ENCODE data around the gene THAP8. TPM values are rescaled to one million over a fixed set of nuclear protein-coding genes. Genes with fewer than 3 reads are reported as not detected.
"Not testable (repeated sequence)": the region's sequence is repeated elsewhere in the genome, so short reads cannot be mapped to it uniquely, and the experiment has no call there.

Gene THAP8
- polyA plus RNA-seq, 3 donors from 2014 or later, result 3.2 to 10.7 (median 10.1) TPM

GRCh38 chr19:36058481-36059179 is 4.5 kb upstream of the THAP8 start:
- Mint-ChIP-seq H3K4me3 (no peak overlapping the region), H3K27me3 (ENCODE audit: low read depth in 3 of 3) (peaks cover 8 to 11% (median 9%) of the 10 kb centered on the region in 3 donors), H3K36me3 (no peaks in the 10 kb centered on the region), H3K9me3 (no peaks in the 10 kb centered on the region), H3K4me1 (peaks cover 13 to 17% of the 10 kb centered on the region in 2 donors), H3K27ac (peak overlapping the region in 1 of 6 donors; percentile 18)
- no peak for DNase-seq

GRCh38 chr19:36054733-36055686 is 925 bp upstream of the THAP8 start, which contains the start of gene WDR62:
Gene WDR62, plus strand, starts transcription at chr19:36054897. Its CDS starts 75 bp downstream, at chr19:36054972.
- peak within 1 kb of the TSS; percentile 98 to 100 (median 99) for H3K4me3 Mint-ChIP-seq
- H3K27ac Mint-ChIP-seq, result peak within 1 kb of the TSS; percentile 91 to 100 (median 99)
- H3K36me3 Mint-ChIP-seq, result peaks cover 0 to 6% (median 0%) of the 10 kb centered on the region in 3 donors
- peak; percentile 94 to 95 (median 95) for DNase-seq
- H3K27me3 Mint-ChIP-seq (ENCODE audit: low read depth in 3 of 3), result peaks cover 9 to 11% (median 9%) of the 10 kb centered on the region in 3 donors
- peaks cover 17 to 21% of the 10 kb centered on the region in 2 donors for H3K4me1 Mint-ChIP-seq
- no peaks in the 10 kb centered on the region for H3K9me3 Mint-ChIP-seq

- H3K36me3 Mint-ChIP-seq, result peaks cover 0 to 6% (median 0%) of the 10 kb centered on the region in 3 donors
- no peak overlapping the region for H3K4me3 Mint-ChIP-seq
- H3K27ac Mint-ChIP-seq, result peak overlapping the region in 2 of 6 donors; percentile 5 to 44
- H3K9me3 Mint-ChIP-seq, result no peaks in the 10 kb centered on the region
- DNase-seq, result no peak
- peaks cover 6 to 11% (median 9%) of the 10 kb centered on the region in 3 donors for H3K27me3 Mint-ChIP-seq (ENCODE audit: low read depth in 3 of 3)
- H3K4me1 Mint-ChIP-seq, result peaks cover 17 to 21% of the 10 kb centered on the region in 2 donors
Observed at GRCh38 chr19:36051637-36052036, 2.4 kb downstream of the THAP8 start.

- Mint-ChIP-seq H3K4me3 (peak overlapping the region in 2 of 5 donors; percentile 16 to 46), H3K9me3 (no peaks in the 10 kb centered on the region), H3K36me3 (peaks cover 0 to 6% (median under 1%) of the 10 kb centered on the region in 3 donors)
Observed at GRCh38 chr19:36051236-36051635, 2.8 kb downstream of the THAP8 start.

DNA sequence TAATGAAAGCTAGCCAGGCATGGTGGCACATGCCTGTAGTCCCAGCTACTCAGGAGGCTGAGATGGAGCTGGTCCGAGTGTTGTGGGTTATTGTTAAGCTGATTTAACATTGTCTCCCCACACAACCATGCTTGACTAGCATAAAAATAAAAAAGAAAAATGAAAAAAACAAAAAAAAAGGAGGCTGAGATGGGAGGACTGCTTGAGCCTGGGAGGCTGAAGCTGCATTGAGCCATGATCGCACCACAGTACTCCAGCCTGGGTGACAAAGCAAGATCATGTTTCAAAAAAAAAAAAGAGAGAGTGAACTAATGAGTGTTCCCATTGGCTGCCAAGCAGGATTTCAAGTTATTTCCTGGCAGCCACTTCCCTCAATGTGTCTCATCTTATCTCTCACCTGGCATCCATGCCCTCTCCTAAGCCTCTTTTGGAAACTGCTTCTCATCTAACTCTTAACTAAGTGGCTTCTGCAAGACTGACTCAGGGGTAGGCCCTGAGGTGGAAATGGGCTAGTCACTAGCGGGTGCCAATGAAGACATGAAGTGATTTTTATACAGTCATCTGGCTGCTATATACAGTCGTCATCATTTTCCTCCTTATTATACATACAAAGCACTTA is 4.9 kb downstream of the THAP8 start:
- H3K4me1 Mint-ChIP-seq, result peaks cover 7 to 10% of the 10 kb centered on the region in 2 donors
- no peak overlapping the region for H3K4me3 Mint-ChIP-seq
- no peak overlapping the region for H3K27ac Mint-ChIP-seq

More at GRCh38 chr19:36051236-36051635, 2.8 kb downstream of the THAP8 start:
- Mint-ChIP-seq H3K27me3 (ENCODE audit: low read depth in 3 of 3) (peaks cover 6 to 11% (median 9%) of the 10 kb centered on the region in 3 donors), H3K27ac (peak overlapping the region in 3 of 6 donors; percentile 5 to 73 (median 44)), H3K4me1 (peaks cover 15 to 19% of the 10 kb centered on the region in 2 donors)
- no peak for DNase-seq

GRCh38 chr19:36047835-36048234 is 6.2 kb downstream of the THAP8 start:
- H3K27me3 Mint-ChIP-seq (ENCODE audit: low read depth in 3 of 3), result peaks cover 0 to 2% (median 0%) of the 10 kb centered on the region in 3 donors
- no peak overlapping the region for H3K27ac Mint-ChIP-seq
- no peaks in the 10 kb centered on the region for H3K9me3 Mint-ChIP-seq
- DNase-seq, result no peak
- H3K4me1 Mint-ChIP-seq, result no peaks in the 10 kb centered on the region
- no peak overlapping the region for H3K4me3 Mint-ChIP-seq
- H3K36me3 Mint-ChIP-seq, result peaks cover 4 to 15% (median 7%) of the 10 kb centered on the region in 3 donors

More for the DNA sequence above, 4.9 kb downstream of the THAP8 start:
- DNase-seq, result no peak
- H3K9me3 Mint-ChIP-seq, result no peaks in the 10 kb centered on the region
- peaks cover 4 to 15% (median 4%) of the 10 kb centered on the region in 3 donors for H3K36me3 Mint-ChIP-seq
- peaks cover 1 to 5% (median 3%) of the 10 kb centered on the region in 3 donors for H3K27me3 Mint-ChIP-seq (ENCODE audit: low read depth in 3 of 3)

GRCh38 chr19:36046443-36047050 is 7.5 kb downstream of the THAP8 start:
- Mint-ChIP-seq H3K9me3 (no peaks in the 10 kb centered on the region), H3K27ac (no peak overlapping the region), H3K4me1 (no peaks in the 10 kb centered on the region), H3K4me3 (no peak overlapping the region), H3K27me3 (ENCODE audit: low read depth in 3 of 3) (peaks cover 0 to 4% (median 0%) of the 10 kb centered on the region in 3 donors), H3K36me3 (peaks cover 4 to 15% (median 7%) of the 10 kb centered on the region in 3 donors)
- DNase-seq, result no peak

DNA sequence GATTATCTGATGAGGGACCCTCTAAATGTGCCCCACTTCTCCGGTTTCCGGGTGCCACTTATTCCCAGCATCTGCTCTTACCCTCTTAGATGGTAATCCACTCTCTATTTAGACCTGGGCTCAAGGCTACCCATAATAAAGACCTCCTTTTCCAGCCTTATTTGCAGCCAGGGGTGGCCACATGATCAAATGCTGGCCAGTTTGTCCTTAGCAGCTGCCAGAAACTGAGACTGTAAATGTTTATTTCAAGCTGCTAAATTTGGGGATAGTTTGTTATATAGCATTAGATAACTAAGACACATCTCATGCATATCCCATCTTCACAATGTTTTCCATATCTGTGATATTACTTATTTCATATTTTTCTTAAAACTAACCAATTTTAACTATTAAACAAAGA is 10.1 kb downstream of the THAP8 start:
- peaks cover 4 to 10% (median 7%) of the 10 kb centered on the region in 3 donors for H3K36me3 Mint-ChIP-seq
- no peak for DNase-seq
- no peaks in the 10 kb centered on the region for H3K9me3 Mint-ChIP-seq
- no peaks in the 10 kb centered on the region for H3K4me1 Mint-ChIP-seq
- no peak overlapping the region for H3K27ac Mint-ChIP-seq
- no peak overlapping the region for H3K4me3 Mint-ChIP-seq
- H3K27me3 Mint-ChIP-seq (ENCODE audit: low read depth in 3 of 3), result peaks cover 0 to 6% (median 2%) of the 10 kb centered on the region in 3 donors

DNA sequence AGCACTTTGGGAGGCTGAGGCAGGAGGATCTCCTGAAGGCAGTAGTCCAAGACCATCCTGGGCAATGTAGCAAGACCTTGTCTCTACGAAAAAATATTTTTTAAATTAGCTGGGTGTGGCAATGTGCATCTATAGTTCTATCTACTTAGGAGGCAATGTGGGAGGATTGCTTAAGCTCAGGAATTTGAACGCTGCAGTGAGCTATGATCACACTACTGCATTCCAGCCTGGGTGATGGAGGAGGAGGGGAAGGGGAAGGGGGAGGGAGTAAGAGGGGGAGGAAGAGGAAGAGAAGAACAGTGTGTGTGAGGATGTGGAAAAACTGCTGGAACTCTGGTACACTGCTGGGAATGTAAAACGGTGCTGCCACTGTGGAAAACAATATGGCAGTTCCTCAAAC is 12.3 kb downstream of the THAP8 start:
- no peaks in the 10 kb centered on the region for H3K9me3 Mint-ChIP-seq
- H3K36me3 Mint-ChIP-seq, result peaks cover 4 to 11% (median 10%) of the 10 kb centered on the region in 3 donors
- peaks cover 8 to 12% of the 10 kb centered on the region in 2 donors for H3K4me1 Mint-ChIP-seq
- H3K27ac Mint-ChIP-seq, result no peak overlapping the region
- H3K4me3 Mint-ChIP-seq, result no peak overlapping the region
- DNase-seq, result no peak
- peaks cover 2 to 6% (median 2%) of the 10 kb centered on the region in 3 donors for H3K27me3 Mint-ChIP-seq (ENCODE audit: low read depth in 3 of 3)

GRCh38 chr19:36041092-36041491 is 13.0 kb downstream of the THAP8 start:
- Mint-ChIP-seq H3K36me3 (peaks cover 3 to 11% (median 8%) of the 10 kb centered on the region in 3 donors), H3K27ac (peak overlapping the region in 2 of 6 donors; percentile 7 to 42), H3K4me1 (peaks cover 10 to 19% of the 10 kb centered on the region in 2 donors)
- H3K9me3 Mint-ChIP-seq; H3K4me3 Mint-ChIP-seq; H3K27me3 Mint-ChIP-seq (ENCODE audit: low read depth in 3 of 3); DNase-seq: not testable (repeated sequence)

- DNase-seq, result no peak
- peaks cover 16 to 24% of the 10 kb centered on the region in 2 donors for H3K4me1 Mint-ChIP-seq
- H3K4me3 Mint-ChIP-seq, result no peak overlapping the region
- peak overlapping the region in 1 of 6 donors; percentile 45 for H3K27ac Mint-ChIP-seq
- H3K9me3 Mint-ChIP-seq, result no peaks in the 10 kb centered on the region
- H3K27me3 Mint-ChIP-seq (ENCODE audit: low read depth in 3 of 3), result peaks cover 2 to 6% (median 3%) of the 10 kb centered on the region in 3 donors
- H3K36me3 Mint-ChIP-seq, result peaks cover 0 to 8% (median 2%) of the 10 kb centered on the region in 3 donors
Observed at GRCh38 chr19:36040495-36040894, 13.6 kb downstream of the THAP8 start.

DNA sequence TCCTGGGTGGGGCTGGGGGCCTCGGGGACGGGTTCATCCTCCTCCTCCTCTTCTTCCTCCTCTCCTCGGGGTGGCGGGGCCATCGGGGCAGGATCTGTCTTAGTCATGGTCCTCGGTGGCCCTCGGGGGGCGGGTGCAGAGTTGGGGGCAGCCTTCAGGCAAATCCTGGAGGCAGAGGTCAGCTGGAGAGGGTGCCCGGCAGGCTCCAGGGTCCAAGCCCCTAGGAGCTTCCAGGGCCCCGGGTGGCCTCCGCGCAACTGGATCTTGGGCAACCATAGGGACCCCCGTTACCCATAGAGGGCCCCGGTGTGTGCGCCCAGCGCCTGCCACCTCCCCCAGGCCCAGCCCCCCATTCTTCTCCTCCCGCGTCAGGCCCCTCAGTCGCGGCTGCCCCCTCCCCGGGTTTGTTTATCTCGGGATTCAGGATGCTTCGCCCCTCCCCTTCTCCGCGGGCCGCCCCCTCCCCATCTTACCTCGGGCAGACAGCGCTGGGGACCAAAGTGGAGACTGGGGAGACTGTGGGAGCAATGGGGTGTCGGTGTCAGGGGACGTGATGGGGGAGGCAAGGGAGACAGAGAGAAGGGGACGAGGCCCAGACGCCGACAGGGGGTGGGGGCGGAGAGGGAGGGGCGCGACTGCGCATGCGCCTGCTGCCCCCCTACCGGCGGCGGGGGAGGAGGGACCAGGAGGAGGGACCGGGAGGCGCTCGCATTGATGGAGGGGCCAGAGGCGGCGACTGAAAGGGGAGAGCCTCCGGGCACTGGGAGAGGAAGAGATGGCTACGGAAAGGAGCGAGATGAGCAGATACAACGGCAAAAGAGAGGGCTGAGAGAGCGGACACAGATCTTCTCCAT is 21.6 kb downstream of the THAP8 start, which contains the start of gene CLIP3:
TSS of gene CLIP3 (minus strand) at position 623 of the 854 bp plus-strand sequence. CDS start at position 107, 516 bp downstream.
- peaks cover 17 to 37% of the 10 kb centered on the region in 2 donors for H3K4me1 Mint-ChIP-seq
- H3K27me3 Mint-ChIP-seq (ENCODE audit: low read depth in 3 of 3), result peaks cover 0 to 3% (median 2%) of the 10 kb centered on the region in 3 donors
- peak within 1 kb of the TSS in 4 of 5 donors; percentile 21 to 71 (median 39) for H3K4me3 Mint-ChIP-seq
- H3K27ac Mint-ChIP-seq, result peak within 1 kb of the TSS in 2 of 6 donors; percentile 30 to 34
- H3K36me3 Mint-ChIP-seq, result peaks cover 5 to 13% (median 6%) of the 10 kb centered on the region in 3 donors
- no peaks in the 10 kb centered on the region for H3K9me3 Mint-ChIP-seq
- DNase-seq, result peak in 2 of 3 donors; percentile 11 to 26

All from immature natural killer cell (primary cell).